ENCODE results near the gene DENND5A.
"Not testable (repeated sequence)": the region's sequence is repeated elsewhere in the genome, so short reads cannot be mapped to it uniquely, and the experiment has no call there.

The DENND5A gene

GRCh38 chr11:9137293-9138132 is 127.6 kb downstream of the DENND5A start:
- DNase-seq (ENCODE audit: low spot score), result peak; percentile 88

DNA sequence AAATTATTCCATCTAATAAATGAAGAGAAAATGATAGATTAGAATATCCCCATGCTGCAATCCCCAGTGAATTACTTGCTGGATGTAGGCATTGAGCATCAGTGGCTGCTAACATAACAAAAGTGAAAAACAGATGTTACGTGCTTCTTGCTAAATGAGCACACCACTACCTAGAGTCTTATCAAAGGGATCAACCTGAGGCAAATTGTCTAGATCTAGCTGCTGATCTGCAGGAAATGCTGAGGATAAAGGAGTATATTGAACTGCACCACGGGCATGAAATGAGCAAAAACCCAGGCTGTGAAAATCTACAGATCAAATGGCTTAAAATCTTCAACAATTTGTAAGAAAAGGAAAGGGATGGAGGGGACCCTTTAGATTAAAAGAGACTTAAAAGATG is 128.4 kb downstream of the DENND5A start:
- DNase-seq (ENCODE audit: low spot score), result no peak

GRCh38 chr11:9133956-9134355 is 131.2 kb downstream of the DENND5A start:
- DNase-seq (ENCODE audit: low spot score), result no peak

DNA sequence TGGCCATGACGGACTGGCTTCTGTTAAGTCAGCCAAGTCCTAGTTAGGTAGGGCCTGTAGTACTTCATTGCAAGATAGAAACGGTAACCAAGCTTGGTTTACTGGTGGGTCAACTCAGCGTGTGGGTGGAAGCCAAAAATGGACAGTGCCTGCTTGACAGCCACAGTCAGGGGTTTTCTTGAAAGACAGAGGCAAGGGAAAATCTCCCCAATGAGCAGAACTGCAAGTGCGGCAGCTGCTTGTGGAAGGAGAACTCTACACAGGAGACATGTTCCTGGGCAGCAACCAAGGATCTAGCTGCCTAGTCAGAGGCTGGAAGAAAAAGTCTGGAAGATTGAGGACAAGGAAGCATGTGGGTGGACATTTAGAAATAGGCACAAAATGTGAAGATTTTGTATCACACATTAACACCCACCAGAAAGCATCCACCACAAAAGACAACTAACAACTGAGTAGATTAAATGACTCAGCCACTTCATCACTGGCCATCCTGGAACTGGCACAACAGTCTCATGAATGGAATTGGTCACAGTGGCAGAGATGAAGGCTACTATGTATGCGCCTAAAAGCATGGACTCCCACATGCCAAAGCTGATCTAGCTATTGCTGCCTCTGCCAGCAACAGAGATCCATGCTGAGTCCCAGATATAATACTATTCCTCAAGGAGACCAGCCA is 132.8 kb downstream of the DENND5A start:
- DNase-seq (ENCODE audit: low spot score), result no peak

DNA sequence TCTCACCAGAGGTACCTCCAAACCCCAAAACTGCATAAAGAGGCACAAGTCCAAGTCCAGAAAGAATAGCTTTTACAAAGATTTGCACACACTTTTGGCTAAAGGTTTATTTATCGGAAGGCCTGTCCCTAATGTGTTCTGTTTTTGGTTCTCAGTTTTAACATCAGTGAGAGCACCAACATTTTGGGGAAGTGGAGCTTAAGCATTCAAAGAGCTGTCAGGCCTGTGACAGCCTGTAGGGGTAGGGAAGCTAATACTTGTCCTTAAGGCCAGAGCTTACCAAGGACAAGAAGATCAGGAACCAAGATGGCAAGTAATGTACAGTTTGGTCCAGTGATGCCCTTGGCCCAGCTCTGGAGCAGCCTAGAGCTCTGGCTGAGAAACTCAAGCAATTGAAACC is 134.9 kb downstream of the DENND5A start:
- DNase-seq (ENCODE audit: low spot score), result no peak

DNA sequence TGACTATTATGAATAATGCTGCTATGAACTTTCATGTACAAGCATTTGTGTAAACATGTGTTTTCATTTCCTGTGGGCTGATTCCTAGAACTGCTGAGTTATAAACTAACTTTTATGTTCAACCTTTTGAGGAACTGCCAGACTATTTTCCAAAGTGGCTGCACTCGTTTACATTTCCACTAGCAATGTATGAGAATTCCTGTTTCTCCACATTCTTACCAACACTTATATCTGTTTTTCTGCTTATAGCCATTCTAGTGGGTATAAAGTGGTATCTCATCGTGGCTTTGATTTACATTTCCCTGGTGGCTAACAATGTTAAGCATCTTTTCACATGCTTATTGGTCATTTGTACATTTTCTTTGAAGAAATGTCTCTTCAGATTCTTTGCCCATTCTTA is 138.5 kb downstream of the DENND5A start:
- no peak for DNase-seq (ENCODE audit: low spot score)

GRCh38 chr11:9125185-9125886 is 139.8 kb downstream of the DENND5A start:
- DNase-seq (ENCODE audit: low spot score), result no peak

DNA sequence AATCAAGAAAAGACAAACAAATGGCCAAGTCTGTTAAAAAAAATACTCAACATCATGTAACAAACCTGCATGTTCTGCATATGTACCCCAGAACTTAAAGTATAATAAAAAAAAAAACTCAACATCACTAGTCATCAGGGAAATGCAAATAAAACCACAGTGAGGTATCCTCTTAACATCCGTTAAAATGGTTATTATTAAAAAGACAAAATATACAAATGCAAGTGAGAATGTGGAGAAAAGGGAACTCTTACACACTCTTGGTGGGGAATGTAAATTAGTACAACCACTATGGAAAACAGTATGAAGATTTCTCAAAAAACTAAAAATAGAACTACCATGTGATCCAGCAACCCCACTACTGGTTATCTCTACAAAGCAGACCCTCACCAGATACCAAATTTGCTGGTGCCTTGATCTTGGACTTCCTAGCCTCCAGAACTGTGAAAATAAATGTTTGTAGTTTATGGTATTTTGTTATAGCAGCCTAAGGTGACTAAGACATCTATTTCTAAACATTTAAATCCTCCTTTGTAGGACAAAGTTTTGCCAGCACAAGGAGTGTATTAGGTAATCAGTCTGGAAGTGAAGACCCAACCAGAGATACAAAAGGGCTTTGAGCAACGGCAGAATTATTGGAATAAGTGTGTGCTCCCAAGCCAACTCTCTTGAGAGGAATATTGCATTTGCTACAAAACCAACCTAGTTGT is 141.4 kb downstream of the DENND5A start:
- DNase-seq (ENCODE audit: low spot score), result no peak

GRCh38 chr11:9121469-9121796 is 143.7 kb downstream of the DENND5A start:
- no peak for DNase-seq (ENCODE audit: low spot score)

DNA sequence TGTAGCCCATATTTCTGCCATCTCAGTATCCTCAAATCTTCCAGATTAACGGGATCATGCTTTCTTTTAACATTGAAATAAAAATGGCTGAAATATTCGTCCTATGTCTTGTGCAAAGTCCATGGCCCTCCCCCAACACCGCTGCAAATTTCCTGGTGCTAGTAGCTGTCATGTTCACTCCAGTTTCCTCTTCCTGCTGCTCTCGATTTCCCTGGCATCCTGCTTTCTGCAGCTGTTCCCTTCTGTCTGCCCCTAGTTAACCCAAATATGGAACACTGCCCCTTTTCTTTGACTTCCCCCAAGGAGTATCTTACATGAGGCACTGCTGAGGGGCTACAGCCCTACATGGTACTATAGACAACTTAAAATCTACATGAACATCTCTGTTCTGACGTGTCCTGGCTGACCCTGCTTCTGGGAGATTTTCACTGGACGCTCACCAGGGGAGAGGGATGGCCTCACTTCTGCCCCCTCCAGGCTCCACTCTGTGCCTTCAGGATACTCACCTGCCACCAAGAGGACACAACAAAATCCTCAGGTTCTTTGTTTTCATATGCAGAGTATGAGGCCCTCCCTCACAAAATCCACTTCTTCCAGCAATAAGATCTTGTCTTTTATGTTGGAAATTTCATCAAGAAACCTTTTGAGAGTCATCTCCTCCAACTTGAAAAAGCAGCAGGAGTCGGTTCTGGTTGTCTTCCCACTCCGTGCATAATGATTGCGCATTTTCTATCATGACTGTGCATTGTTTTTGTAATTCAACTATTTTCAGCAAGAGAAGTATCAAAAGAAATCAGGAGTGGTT is 144.3 kb downstream of the DENND5A start:
- DNase-seq (ENCODE audit: low spot score), result peak; percentile 69

GRCh38 chr11:9118277-9118676 is 146.9 kb downstream of the DENND5A start:
- no peak for DNase-seq (ENCODE audit: low spot score)

GRCh38 chr11:9112075-9112474 is 153.1 kb downstream of the DENND5A start:
- no peak for DNase-seq (ENCODE audit: low spot score)

GRCh38 chr11:9109858-9110731 is 155.1 kb downstream of the DENND5A start:
- DNase-seq (ENCODE audit: low spot score), result no peak

DNA sequence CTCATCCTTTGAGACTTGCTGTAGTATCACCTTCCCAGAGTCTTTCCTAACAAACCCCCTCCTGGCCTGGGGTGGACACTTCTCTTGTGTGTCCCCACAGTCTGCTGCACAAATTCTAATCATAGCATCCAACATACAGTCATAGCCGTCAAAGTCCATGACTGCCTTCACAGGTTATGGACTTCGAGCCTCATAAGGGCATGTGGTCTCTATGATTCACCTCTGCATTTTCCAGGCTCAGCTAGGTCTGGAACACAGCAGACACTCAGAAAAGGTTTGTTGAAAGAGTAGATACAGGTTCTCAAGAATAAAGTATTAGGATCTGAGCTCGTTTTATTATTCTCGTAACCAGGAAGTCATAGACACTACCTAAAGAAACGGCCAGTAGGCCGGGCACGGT is 160.6 kb downstream of the DENND5A start:
- DNase-seq (ENCODE audit: low spot score), result no peak

DNA sequence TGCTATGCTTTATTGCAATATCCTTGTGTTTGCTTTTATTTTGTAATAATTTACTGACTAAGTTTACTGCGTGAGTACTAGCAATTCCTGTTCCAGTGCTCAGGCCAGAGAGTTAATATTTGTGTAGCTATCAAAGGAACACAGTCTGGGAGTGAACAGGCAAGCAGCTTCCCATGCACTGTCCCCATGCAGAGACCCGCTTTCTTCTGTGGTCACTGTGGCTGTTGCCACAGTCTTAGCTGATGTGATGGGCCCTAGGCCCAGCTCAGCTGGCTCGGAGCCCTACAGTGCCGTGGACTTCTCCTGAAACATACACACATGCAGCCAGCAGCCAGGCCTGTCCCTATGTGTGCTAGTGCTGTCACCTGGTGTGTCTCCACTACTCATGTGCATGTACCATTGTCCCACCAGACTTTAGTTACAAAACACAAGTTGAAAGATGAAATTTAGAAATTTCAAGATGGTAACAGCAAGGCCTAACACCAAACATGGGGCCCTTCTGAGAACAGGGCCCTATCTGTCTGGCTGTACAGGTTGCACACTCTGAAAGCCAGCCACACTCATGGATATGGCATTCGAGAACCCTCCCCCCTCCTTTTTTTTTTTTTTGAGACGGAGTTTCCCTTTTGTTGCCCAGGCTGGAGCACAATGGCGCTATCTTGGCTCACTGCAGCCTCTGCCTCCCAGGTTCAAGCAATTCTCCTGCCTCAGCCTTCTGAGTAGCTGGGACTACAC is 161.4 kb downstream of the DENND5A start:
- no peak for DNase-seq (ENCODE audit: low spot score)

DNA sequence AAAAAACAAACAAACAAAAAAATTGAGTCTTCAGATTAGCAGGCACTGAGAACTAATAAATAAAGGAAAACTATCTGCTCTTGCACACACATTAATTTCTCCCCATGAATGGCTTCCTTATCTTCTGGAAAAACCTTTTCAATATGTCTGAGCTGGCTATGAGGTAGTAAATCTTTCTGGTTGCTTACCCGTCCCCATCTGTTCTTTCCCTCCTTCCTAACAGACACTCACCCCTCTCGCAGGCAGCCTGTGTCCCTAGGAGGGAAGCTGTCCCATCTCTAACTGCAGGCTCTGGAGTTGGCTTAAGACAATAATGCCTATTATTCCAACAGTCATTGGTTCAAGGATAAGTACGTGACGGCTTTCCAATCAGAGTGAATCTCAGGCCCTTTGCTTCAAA is 165.5 kb downstream of the DENND5A start:
- DNase-seq (ENCODE audit: low spot score), result no peak

GRCh38 chr11:9098455-9098854 is 166.7 kb downstream of the DENND5A start:
- not testable (repeated sequence) for DNase-seq (ENCODE audit: low spot score)

- not testable (repeated sequence) for DNase-seq (ENCODE audit: low spot score)
These were observed 167.8 kb downstream of the DENND5A start for GRCh38 chr11:9097186-9097943.

DNA sequence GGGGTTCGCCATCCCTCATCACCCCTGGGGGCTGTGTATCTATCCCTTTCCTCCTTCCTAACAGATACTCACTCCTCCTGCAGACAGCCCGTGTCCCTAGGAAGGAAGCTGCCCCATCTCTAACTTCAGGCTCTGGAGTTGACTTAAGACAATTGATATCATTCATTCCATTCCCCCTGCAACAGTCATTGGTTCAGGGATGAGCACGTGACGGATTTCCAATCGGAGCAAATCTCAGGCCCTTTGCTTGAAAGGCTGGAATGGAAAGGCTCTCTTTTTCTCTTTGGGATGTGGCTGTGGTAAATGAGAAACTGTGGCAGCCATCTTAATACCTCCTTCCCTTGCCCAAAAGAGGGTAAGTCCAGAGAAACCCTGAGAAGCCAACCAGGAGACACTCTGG is 168.7 kb downstream of the DENND5A start:
- no peak for DNase-seq (ENCODE audit: low spot score)
